ENCODE measurements around the gene SPRN. TPM values are rescaled to one million over a fixed set of nuclear protein-coding genes. Genes with fewer than 3 reads are reported as not detected.
"Not testable (repeated sequence)": the region's sequence is repeated elsewhere in the genome, so short reads cannot be mapped to it uniquely, and the experiment has no call there.

SPRN gene
- total RNA-seq, 1 donor from 2014 or later: not detected

GRCh38 chr10:133418289-133418993 lies 6.0 kb downstream of the SPRN start:
- no peak for DNase-seq
- Mint-ChIP-seq H3K27me3 (peaks cover 3% of the 10 kb centered on the region), H3K9me3 (peaks cover 13% of the 10 kb centered on the region), H3K36me3 (ENCODE audit: low read depth) (peaks cover 32% of the 10 kb centered on the region), H3K4me1 (no peaks in the 10 kb centered on the region), H3K27ac (no peak overlapping the region), H3K4me3 (no peak overlapping the region)
- intact Hi-C loops (cut with micrococcal nuclease): no loop called here

GRCh38 chr10:133415752-133416151 lies 8.7 kb downstream of the SPRN start:
- peaks cover 54% of the 10 kb centered on the region for H3K36me3 Mint-ChIP-seq (ENCODE audit: low read depth)
- H3K27ac Mint-ChIP-seq: no peak overlapping the region
- H3K4me3 Mint-ChIP-seq: no peak overlapping the region
- H3K9me3 Mint-ChIP-seq: peaks cover 25% of the 10 kb centered on the region
- DNase-seq: no peak
- no peaks in the 10 kb centered on the region for H3K4me1 Mint-ChIP-seq
- H3K27me3 Mint-ChIP-seq: no peaks in the 10 kb centered on the region
- intact Hi-C loops (cut with micrococcal nuclease): no loop called here

- H3K27me3 Mint-ChIP-seq; H3K4me3 Mint-ChIP-seq; DNase-seq; intact Hi-C loops (cut with micrococcal nuclease); H3K4me1 Mint-ChIP-seq; H3K27ac Mint-ChIP-seq: not testable (repeated sequence)
- Mint-ChIP-seq H3K9me3 (peaks cover 30% of the 10 kb centered on the region), H3K36me3 (ENCODE audit: low read depth) (peaks cover 64% of the 10 kb centered on the region)
Measured at GRCh38 chr10:133414401-133414800, 10.0 kb downstream of the SPRN start.

GRCh38 chr10:133412381-133412711 lies 12.1 kb downstream of the SPRN start:
- DNase-seq: no peak
- Mint-ChIP-seq H3K36me3 (ENCODE audit: low read depth) (peaks cover 80% of the 10 kb centered on the region), H3K27ac (no peak overlapping the region), H3K27me3 (no peaks in the 10 kb centered on the region), H3K4me3 (no peak overlapping the region), H3K9me3 (peaks cover 45% of the 10 kb centered on the region), H3K4me1 (peaks cover 3% of the 10 kb centered on the region)
- intact Hi-C loops (cut with micrococcal nuclease): no loop called here

GRCh38 chr10:133411523-133412380 lies 12.7 kb downstream of the SPRN start:
- Mint-ChIP-seq H3K9me3 (peaks cover 45% of the 10 kb centered on the region), H3K4me1 (peaks cover 3% of the 10 kb centered on the region)

GRCh38 chr10:133405844-133406527 lies 18.4 kb downstream of the SPRN start:
- H3K4me1 Mint-ChIP-seq: peaks cover 24% of the 10 kb centered on the region
- H3K27me3 Mint-ChIP-seq: no peaks in the 10 kb centered on the region
- intact Hi-C loops (cut with micrococcal nuclease): no loop called here
- peaks cover 20% of the 10 kb centered on the region for H3K9me3 Mint-ChIP-seq
- no peak for DNase-seq
- H3K4me3 Mint-ChIP-seq: no peak overlapping the region
- peaks cover 82% of the 10 kb centered on the region for H3K36me3 Mint-ChIP-seq (ENCODE audit: low read depth)
- no peak overlapping the region for H3K27ac Mint-ChIP-seq

More at GRCh38 chr10:133411523-133412380, 12.7 kb downstream of the SPRN start:
- no peak for DNase-seq
- Mint-ChIP-seq H3K4me3 (no peak overlapping the region), H3K27ac (no peak overlapping the region), H3K36me3 (ENCODE audit: low read depth) (peaks cover 86% of the 10 kb centered on the region), H3K27me3 (no peaks in the 10 kb centered on the region)
- intact Hi-C loops (cut with micrococcal nuclease): no loop called here

GRCh38 chr10:133405272-133405671 lies 19.2 kb downstream of the SPRN start:
- peaks cover 20% of the 10 kb centered on the region for H3K9me3 Mint-ChIP-seq
- H3K4me3 Mint-ChIP-seq: no peak overlapping the region
- H3K27ac Mint-ChIP-seq: no peak overlapping the region
- intact Hi-C loops (cut with micrococcal nuclease): no loop called here
- H3K27me3 Mint-ChIP-seq: no peaks in the 10 kb centered on the region
- H3K4me1 Mint-ChIP-seq: peaks cover 31% of the 10 kb centered on the region
- peaks cover 79% of the 10 kb centered on the region for H3K36me3 Mint-ChIP-seq (ENCODE audit: low read depth)
- DNase-seq: no peak

- Mint-ChIP-seq H3K4me3 (no peak overlapping the region), H3K9me3 (peaks cover 9% of the 10 kb centered on the region), H3K4me1 (peaks cover 33% of the 10 kb centered on the region), H3K36me3 (ENCODE audit: low read depth) (peaks cover 77% of the 10 kb centered on the region), H3K27ac (no peak overlapping the region), H3K27me3 (no peaks in the 10 kb centered on the region)
- intact Hi-C loops (cut with micrococcal nuclease): no loop called here
- no peak for DNase-seq
Measured at GRCh38 chr10:133403784-133404183, 20.6 kb downstream of the SPRN start.

GRCh38 chr10:133403359-133403758 lies 21.1 kb downstream of the SPRN start:
- no peak for DNase-seq
- H3K9me3 Mint-ChIP-seq: peaks cover 5% of the 10 kb centered on the region
- intact Hi-C loops (cut with micrococcal nuclease): no loop called here

GRCh38 chr10:133401981-133402725 lies 22.3 kb downstream of the SPRN start:
- peaks cover 33% of the 10 kb centered on the region for H3K4me1 Mint-ChIP-seq
- H3K27me3 Mint-ChIP-seq: no peaks in the 10 kb centered on the region
- intact Hi-C loops (cut with micrococcal nuclease): no loop called here
- peak overlapping the region; percentile 34 for H3K27ac Mint-ChIP-seq
- H3K36me3 Mint-ChIP-seq (ENCODE audit: low read depth): peaks cover 77% of the 10 kb centered on the region
- no peak for DNase-seq
- no peaks in the 10 kb centered on the region for H3K9me3 Mint-ChIP-seq
- H3K4me3 Mint-ChIP-seq: no peak overlapping the region

More at GRCh38 chr10:133403359-133403758, 21.1 kb downstream of the SPRN start:
- Mint-ChIP-seq H3K36me3 (ENCODE audit: low read depth) (peaks cover 76% of the 10 kb centered on the region), H3K4me3 (no peak overlapping the region), H3K27ac (no peak overlapping the region), H3K4me1 (peaks cover 33% of the 10 kb centered on the region), H3K27me3 (no peaks in the 10 kb centered on the region)

GRCh38 chr10:133401500-133401899 lies 22.9 kb downstream of the SPRN start:
- intact Hi-C loops (cut with micrococcal nuclease): no loop called here
- peak overlapping the region; percentile 65 for H3K4me3 Mint-ChIP-seq
- H3K36me3 Mint-ChIP-seq (ENCODE audit: low read depth): peaks cover 76% of the 10 kb centered on the region
- no peak for DNase-seq
- no peaks in the 10 kb centered on the region for H3K27me3 Mint-ChIP-seq
- H3K9me3 Mint-ChIP-seq: no peaks in the 10 kb centered on the region
- peak overlapping the region; percentile 68 for H3K27ac Mint-ChIP-seq
- H3K4me1 Mint-ChIP-seq: peaks cover 36% of the 10 kb centered on the region

GRCh38 chr10:133400624-133401424 lies 23.6 kb downstream of the SPRN start:
- Mint-ChIP-seq H3K27ac (peak overlapping the region; percentile 68), H3K4me1 (peaks cover 31% of the 10 kb centered on the region), H3K4me3 (peak overlapping the region; percentile 65), H3K27me3 (no peaks in the 10 kb centered on the region), H3K9me3 (no peaks in the 10 kb centered on the region), H3K36me3 (ENCODE audit: low read depth) (peaks cover 73% of the 10 kb centered on the region)
- peak; percentile 78 for DNase-seq
- intact Hi-C loops (cut with micrococcal nuclease): no loop called here

- intact Hi-C loops (cut with micrococcal nuclease): no loop called here
- Mint-ChIP-seq H3K4me1 (peaks cover 33% of the 10 kb centered on the region), H3K9me3 (no peaks in the 10 kb centered on the region), H3K4me3 (no peak overlapping the region), H3K27ac (no peak overlapping the region), H3K36me3 (ENCODE audit: low read depth) (peaks cover 67% of the 10 kb centered on the region), H3K27me3 (no peaks in the 10 kb centered on the region)
- DNase-seq: no peak
Measured at GRCh38 chr10:133399123-133399601, 25.3 kb downstream of the SPRN start.

Measured in activated CD4-positive, alpha-beta T cell treated with anti-CD3 and anti-CD28 coated beads, Interleukin-2, amount 10 ng/mL, durations not matched to agents 24 days and 14 days (primary cell).